GM23338 (cell line): ENCODE measurements around the gene FAM120A. TPM values are rescaled to one million over a fixed set of nuclear protein-coding genes. Genes with fewer than 3 reads are reported as not detected.

ENCODE experiments used
- ATAC-seq: fragments of 200-7000 bp; cut with Tn5 transposase; 3 replicates; pipeline ENCODE4 v1.9.1; 2020
- DNase-seq: peaks from one replicate; pipeline ENCODE4 v3.0.0-alpha.2; 2015; ENCODE audit warnings: low spot score
- H2AFZ ChIP-seq: fragments of 200-600 bp; sonication (generic); 2 replicates; pipeline ENCODE4 v1.8.0; 2016; ENCODE audit warnings: antibody characterized with exemption, mild to moderate bottlenecking, moderate library complexity
- H3F3A ChIP-seq: fragments of 200-600 bp; sonication (generic); replicated peaks from 2 replicates; pipeline ENCODE4 v1.8.0; 2017; ENCODE audit warnings: antibody characterized with exemption, mixed run types, low read depth
- H3K27ac ChIP-seq: fragments of 200-600 bp; sonication (generic); 2 replicates; pipeline ENCODE4 v1.6.1; 2016; ENCODE audit warnings: low read depth
- H3K27me3 ChIP-seq: fragments of 200-600 bp; sonication (generic); 2 replicates; pipeline ENCODE4 v1.8.0; 2016; ENCODE audit warnings: mild to moderate bottlenecking, mixed run types, moderate library complexity; ENCODE audit not compliant: insufficient read depth
- H3K36me3 ChIP-seq: fragments of 200-600 bp; sonication (generic); 2 replicates; pipeline ENCODE4 v1.8.0; 2016; ENCODE audit warnings: mild to moderate bottlenecking; ENCODE audit not compliant: insufficient read depth
- H3K4me1 ChIP-seq: fragments of 200-600 bp; sonication (generic); 2 replicates; pipeline ENCODE4 v1.8.0; 2016; ENCODE audit warnings: mild to moderate bottlenecking, moderate library complexity; ENCODE audit not compliant: insufficient read depth
- H3K4me2 ChIP-seq: fragments of 200-600 bp; sonication (generic); 2 replicates; pipeline ENCODE4 v1.7.1; 2017; ENCODE audit warnings: mixed run types
- H3K4me3 ChIP-seq: fragments of 200-600 bp; sonication (generic); 2 replicates; pipeline ENCODE4 v1.6.1; 2016; ENCODE audit warnings: mixed run types
- H3K79me2 ChIP-seq: fragments of 200-600 bp; sonication (generic); replicated peaks from 2 replicates; pipeline ENCODE4 v1.8.0; 2017; ENCODE audit warnings: mild to moderate bottlenecking; ENCODE audit not compliant: insufficient read depth
- H3K9me2 ChIP-seq: fragments of 200-600 bp; sonication (generic); 2 replicates; pipeline ENCODE4 v1.8.0; 2017; ENCODE audit not compliant: insufficient read depth
- H4K20me1 ChIP-seq: fragments of 200-600 bp; sonication (generic); replicated peaks from 2 replicates; pipeline ENCODE4 v1.8.0; 2017; ENCODE audit warnings: mild to moderate bottlenecking; ENCODE audit not compliant: insufficient read depth
- H3K27ac Mint-ChIP-seq: 2 replicates; pipeline ENCODE4 v1.8.0; 2020; ENCODE audit warnings: inconsistent platforms, mild to moderate bottlenecking, moderate library complexity, mixed read lengths
- H3K27me3 Mint-ChIP-seq: 3 replicates; pipeline ENCODE4 v1.8.0; 2022; ENCODE audit warnings: low read depth, mild to moderate bottlenecking, moderate library complexity, mixed read lengths, inconsistent platforms; ENCODE audit not compliant: insufficient read depth, poor library complexity
- H3K36me3 Mint-ChIP-seq: 3 replicates; pipeline ENCODE4 v1.8.0; 2021; ENCODE audit warnings: low read depth, mild to moderate bottlenecking, inconsistent platforms, moderate library complexity, mixed read lengths
- H3K4me1 Mint-ChIP-seq: 3 replicates; pipeline ENCODE4 v1.8.0; 2020; ENCODE audit warnings: mild to moderate bottlenecking, inconsistent platforms, mixed read lengths
- H3K4me3 Mint-ChIP-seq: 3 replicates; pipeline ENCODE4 v1.8.0; 2021; ENCODE audit warnings: moderate library complexity, mild to moderate bottlenecking, inconsistent platforms, mixed read lengths
- H3K9me3 Mint-ChIP-seq: 3 replicates; pipeline ENCODE4 v1.8.0; 2020; ENCODE audit warnings: moderate library complexity, mild to moderate bottlenecking, inconsistent platforms, mixed read lengths
- CREB1 ChIP-seq: fragments of 250-450 bp; sonication (Bioruptor Pico); IDR thresholded peaks from 2 replicates; pipeline ENCODE4 v1.5.0; 2020; ENCODE audit warnings: low read depth, mild to moderate bottlenecking, moderate library complexity
- EZH2 ChIP-seq: fragments of 200-600 bp; sonication (generic); IDR thresholded peaks from one replicate; pipeline ENCODE4 v1.8.0; 2017; ENCODE audit warnings: antibody characterized with exemption, mild to moderate bottlenecking, low read depth; ENCODE audit not compliant: unreplicated experiment
- EZH2phosphoT487 ChIP-seq: fragments of 200-600 bp; sonication (generic); IDR thresholded peaks from one replicate; pipeline ENCODE4 v1.8.1; 2018; ENCODE audit warnings: antibody characterized with exemption; ENCODE audit not compliant: unreplicated experiment
- JUNB ChIP-seq: IDR thresholded peaks from one replicate; pipeline ENCODE4 v1.6.1; 2016; ENCODE audit warnings: antibody characterized with exemption; ENCODE audit not compliant: unreplicated experiment
- NANOG ChIP-seq: IDR thresholded peaks from 2 replicates; pipeline ENCODE4 v1.6.1; 2016; ENCODE audit warnings: antibody characterized with exemption, borderline replicate concordance
- POLR2AphosphoS5 ChIP-seq: IDR thresholded peaks from 2 replicates; pipeline ENCODE4 v1.6.1; 2016; ENCODE audit warnings: antibody characterized with exemption, low read depth
- STAT1 ChIP-seq: IDR thresholded peaks from one replicate; pipeline ENCODE4 v1.6.1; 2016; ENCODE audit warnings: antibody characterized with exemption; ENCODE audit not compliant: unreplicated experiment
- ZNF114 ChIP-seq: fragments of 250-450 bp; sonication (Bioruptor Pico); IDR thresholded peaks from 2 replicates; pipeline ENCODE4 v1.5.0; 2020; ENCODE audit warnings: mild to moderate bottlenecking, moderate library complexity
- ZNF331 ChIP-seq: fragments of 250-450 bp; sonication (Bioruptor Pico); IDR thresholded peaks from 2 replicates; pipeline ENCODE4 v1.5.0; 2020; ENCODE audit warnings: low read depth, mild to moderate bottlenecking, moderate library complexity
- polyA plus RNA-seq: library from polyadenylated mRNA; unstranded; fragments of >200 nt; fragmentation: Nextera tagmentation; extraction: Ambion mirVana; gene quantifications from 2 replicates; pipeline ENCODE4 v1.2.1, GENCODE V29; 2016
- total RNA-seq: library from RNA; depleted of rRNA; stranded (reverse); fragments of >200 nt; shearing (Covaris generic); gene quantifications from 2 replicates; pipeline ENCODE4 v1.2.3, GENCODE V29; 2014
- TF ChIP-seq, protein P1 (sequence below): fragments of 250-450 bp; sonication (Bioruptor Pico); IDR thresholded peaks from 2 replicates; pipeline ENCODE4 v1.5.0; 2020; ENCODE audit warnings: mild to moderate bottlenecking, moderate library complexity
- TF ChIP-seq, protein P2 (sequence below): IDR thresholded peaks from one replicate; pipeline ENCODE4 v1.6.1; 2018; ENCODE audit warnings: antibody characterized with exemption; ENCODE audit not compliant: unreplicated experiment
- TF ChIP-seq, protein P3 (sequence below): IDR thresholded peaks from 2 replicates; pipeline ENCODE4 v1.6.1; 2016; ENCODE audit warnings: antibody characterized with exemption
- TF ChIP-seq, protein P4 (sequence below), 2 experiments: fragments of 200-600 bp in 1 of 2; sonication (generic) in 1 of 2; conservative IDR thresholded peaks; 2 replicates each; pipeline versions ENCODE4 v1.5.1 to v1.6.1; 2016 to 2017; ENCODE audit warnings: antibody characterized with exemption in 2 of 2, low read depth in 2 of 2, mild to moderate bottlenecking in 2 of 2, moderate library complexity in 1 of 2

FAM120A gene
- total and polyA plus RNA-seq, 2 experiments from 2014 or later, result 28.2 to 52.5 TPM

DNA sequence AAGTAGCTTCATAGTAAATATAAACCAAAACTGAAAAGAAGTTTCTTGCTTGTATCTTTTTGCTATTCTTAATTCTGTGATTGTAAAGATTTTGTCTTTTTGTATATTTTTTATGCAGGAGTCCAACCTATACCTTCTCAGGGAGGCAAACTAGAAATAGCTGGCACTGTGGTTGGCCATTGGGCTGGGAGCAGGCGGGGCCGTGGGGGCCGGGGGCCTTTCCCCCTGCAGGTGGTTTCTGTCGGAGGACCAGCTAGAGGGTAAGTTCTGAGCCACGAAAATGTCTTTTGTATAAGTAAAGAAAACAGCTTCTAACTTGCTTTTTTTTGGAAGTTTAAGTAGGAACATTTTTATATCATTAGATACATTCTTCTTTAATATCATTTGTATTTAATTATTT lies 109.5 kb downstream of the FAM120A start:
- Histone ChIP-seq H3K27me3 (no peaks in the 10 kb centered on the region), H2AFZ (no peak overlapping the region), H3K4me3 (no peak overlapping the region), H3K4me1 (no peaks in the 10 kb centered on the region), H3K9me2 (no peaks in the 10 kb centered on the region), H3K79me2 (no peaks in the 10 kb centered on the region), H3K36me3 (peaks cover 32% of the 10 kb centered on the region), H3K27ac (no peak overlapping the region), H3F3A (peaks cover 6% of the 10 kb centered on the region; the same call in 1 of the 2 replicates), H3K4me2 (no peak overlapping the region), H4K20me1 (peaks cover 3% of the 10 kb centered on the region)
- no peak for ATAC-seq
- no peak overlapping the region for H3K27ac Mint-ChIP-seq
- TF ChIP-seq CREB1 (CRISPR knock-in tag), result no peak
- TF ChIP-seq ZNF331 (CRISPR knock-in tag), result no peak
- no peak for TF ChIP-seq POLR2AphosphoS5
- no peak for TF ChIP-seq NANOG
- TF ChIP-seq, protein P1, sequence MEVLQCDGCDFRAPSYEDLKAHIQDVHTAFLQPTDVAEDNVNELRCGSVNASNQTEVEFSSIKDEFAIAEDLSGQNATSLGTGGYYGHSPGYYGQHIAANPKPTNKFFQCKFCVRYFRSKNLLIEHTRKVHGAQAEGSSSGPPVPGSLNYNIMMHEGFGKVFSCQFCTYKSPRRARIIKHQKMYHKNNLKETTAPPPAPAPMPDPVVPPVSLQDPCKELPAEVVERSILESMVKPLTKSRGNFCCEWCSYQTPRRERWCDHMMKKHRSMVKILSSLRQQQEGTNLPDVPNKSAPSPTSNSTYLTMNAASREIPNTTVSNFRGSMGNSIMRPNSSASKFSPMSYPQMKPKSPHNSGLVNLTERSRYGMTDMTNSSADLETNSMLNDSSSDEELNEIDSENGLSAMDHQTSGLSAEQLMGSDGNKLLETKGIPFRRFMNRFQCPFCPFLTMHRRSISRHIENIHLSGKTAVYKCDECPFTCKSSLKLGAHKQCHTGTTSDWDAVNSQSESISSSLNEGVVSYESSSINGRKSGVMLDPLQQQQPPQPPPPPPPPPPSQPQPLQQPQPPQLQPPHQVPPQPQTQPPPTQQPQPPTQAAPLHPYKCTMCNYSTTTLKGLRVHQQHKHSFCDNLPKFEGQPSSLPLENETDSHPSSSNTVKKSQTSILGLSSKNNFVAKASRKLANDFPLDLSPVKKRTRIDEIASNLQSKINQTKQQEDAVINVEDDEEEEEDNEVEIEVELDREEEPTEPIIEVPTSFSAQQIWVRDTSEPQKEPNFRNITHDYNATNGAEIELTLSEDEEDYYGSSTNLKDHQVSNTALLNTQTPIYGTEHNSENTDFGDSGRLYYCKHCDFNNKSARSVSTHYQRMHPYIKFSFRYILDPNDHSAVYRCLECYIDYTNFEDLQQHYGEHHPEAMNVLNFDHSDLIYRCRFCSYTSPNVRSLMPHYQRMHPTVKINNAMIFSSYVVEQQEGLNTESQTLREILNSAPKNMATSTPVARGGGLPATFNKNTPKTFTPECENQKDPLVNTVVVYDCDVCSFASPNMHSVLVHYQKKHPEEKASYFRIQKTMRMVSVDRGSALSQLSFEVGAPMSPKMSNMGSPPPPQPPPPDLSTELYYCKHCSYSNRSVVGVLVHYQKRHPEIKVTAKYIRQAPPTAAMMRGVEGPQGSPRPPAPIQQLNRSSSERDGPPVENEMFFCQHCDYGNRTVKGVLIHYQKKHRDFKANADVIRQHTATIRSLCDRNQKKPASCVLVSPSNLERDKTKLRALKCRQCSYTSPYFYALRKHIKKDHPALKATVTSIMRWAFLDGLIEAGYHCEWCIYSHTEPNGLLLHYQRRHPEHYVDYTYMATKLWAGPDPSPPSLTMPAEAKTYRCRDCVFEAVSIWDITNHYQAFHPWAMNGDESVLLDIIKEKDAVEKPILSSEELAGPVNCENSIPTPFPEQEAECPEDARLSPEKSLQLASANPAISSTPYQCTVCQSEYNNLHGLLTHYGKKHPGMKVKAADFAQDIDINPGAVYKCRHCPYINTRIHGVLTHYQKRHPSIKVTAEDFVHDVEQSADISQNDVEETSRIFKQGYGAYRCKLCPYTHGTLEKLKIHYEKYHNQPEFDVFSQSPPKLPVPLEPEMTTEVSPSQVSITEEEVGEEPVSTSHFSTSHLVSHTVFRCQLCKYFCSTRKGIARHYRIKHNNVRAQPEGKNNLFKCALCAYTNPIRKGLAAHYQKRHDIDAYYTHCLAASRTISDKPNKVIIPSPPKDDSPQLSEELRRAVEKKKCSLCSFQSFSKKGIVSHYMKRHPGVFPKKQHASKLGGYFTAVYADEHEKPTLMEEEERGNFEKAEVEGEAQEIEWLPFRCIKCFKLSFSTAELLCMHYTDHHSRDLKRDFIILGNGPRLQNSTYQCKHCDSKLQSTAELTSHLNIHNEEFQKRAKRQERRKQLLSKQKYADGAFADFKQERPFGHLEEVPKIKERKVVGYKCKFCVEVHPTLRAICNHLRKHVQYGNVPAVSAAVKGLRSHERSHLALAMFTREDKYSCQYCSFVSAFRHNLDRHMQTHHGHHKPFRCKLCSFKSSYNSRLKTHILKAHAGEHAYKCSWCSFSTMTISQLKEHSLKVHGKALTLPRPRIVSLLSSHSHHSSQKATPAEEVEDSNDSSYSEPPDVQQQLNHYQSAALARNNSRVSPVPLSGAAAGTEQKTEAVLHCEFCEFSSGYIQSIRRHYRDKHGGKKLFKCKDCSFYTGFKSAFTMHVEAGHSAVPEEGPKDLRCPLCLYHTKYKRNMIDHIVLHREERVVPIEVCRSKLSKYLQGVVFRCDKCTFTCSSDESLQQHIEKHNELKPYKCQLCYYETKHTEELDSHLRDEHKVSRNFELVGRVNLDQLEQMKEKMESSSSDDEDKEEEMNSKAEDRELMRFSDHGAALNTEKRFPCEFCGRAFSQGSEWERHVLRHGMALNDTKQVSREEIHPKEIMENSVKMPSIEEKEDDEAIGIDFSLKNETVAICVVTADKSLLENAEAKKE (CRISPR knock-in tag), result no peak
- TF ChIP-seq, protein P2, sequence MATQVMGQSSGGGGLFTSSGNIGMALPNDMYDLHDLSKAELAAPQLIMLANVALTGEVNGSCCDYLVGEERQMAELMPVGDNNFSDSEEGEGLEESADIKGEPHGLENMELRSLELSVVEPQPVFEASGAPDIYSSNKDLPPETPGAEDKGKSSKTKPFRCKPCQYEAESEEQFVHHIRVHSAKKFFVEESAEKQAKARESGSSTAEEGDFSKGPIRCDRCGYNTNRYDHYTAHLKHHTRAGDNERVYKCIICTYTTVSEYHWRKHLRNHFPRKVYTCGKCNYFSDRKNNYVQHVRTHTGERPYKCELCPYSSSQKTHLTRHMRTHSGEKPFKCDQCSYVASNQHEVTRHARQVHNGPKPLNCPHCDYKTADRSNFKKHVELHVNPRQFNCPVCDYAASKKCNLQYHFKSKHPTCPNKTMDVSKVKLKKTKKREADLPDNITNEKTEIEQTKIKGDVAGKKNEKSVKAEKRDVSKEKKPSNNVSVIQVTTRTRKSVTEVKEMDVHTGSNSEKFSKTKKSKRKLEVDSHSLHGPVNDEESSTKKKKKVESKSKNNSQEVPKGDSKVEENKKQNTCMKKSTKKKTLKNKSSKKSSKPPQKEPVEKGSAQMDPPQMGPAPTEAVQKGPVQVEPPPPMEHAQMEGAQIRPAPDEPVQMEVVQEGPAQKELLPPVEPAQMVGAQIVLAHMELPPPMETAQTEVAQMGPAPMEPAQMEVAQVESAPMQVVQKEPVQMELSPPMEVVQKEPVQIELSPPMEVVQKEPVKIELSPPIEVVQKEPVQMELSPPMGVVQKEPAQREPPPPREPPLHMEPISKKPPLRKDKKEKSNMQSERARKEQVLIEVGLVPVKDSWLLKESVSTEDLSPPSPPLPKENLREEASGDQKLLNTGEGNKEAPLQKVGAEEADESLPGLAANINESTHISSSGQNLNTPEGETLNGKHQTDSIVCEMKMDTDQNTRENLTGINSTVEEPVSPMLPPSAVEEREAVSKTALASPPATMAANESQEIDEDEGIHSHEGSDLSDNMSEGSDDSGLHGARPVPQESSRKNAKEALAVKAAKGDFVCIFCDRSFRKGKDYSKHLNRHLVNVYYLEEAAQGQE, result no peak
- no peak for TF ChIP-seq JUNB
- TF ChIP-seq STAT1, result no peak
- TF ChIP-seq EZH2phosphoT487, result no peak
- TF ChIP-seq ZNF114 (CRISPR knock-in tag), result no peak
- TF ChIP-seq, protein P3, sequence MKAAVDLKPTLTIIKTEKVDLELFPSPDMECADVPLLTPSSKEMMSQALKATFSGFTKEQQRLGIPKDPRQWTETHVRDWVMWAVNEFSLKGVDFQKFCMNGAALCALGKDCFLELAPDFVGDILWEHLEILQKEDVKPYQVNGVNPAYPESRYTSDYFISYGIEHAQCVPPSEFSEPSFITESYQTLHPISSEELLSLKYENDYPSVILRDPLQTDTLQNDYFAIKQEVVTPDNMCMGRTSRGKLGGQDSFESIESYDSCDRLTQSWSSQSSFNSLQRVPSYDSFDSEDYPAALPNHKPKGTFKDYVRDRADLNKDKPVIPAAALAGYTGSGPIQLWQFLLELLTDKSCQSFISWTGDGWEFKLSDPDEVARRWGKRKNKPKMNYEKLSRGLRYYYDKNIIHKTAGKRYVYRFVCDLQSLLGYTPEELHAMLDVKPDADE, result no peak
- TF ChIP-seq EZH2, result no peak
- TF ChIP-seq, protein P4, sequence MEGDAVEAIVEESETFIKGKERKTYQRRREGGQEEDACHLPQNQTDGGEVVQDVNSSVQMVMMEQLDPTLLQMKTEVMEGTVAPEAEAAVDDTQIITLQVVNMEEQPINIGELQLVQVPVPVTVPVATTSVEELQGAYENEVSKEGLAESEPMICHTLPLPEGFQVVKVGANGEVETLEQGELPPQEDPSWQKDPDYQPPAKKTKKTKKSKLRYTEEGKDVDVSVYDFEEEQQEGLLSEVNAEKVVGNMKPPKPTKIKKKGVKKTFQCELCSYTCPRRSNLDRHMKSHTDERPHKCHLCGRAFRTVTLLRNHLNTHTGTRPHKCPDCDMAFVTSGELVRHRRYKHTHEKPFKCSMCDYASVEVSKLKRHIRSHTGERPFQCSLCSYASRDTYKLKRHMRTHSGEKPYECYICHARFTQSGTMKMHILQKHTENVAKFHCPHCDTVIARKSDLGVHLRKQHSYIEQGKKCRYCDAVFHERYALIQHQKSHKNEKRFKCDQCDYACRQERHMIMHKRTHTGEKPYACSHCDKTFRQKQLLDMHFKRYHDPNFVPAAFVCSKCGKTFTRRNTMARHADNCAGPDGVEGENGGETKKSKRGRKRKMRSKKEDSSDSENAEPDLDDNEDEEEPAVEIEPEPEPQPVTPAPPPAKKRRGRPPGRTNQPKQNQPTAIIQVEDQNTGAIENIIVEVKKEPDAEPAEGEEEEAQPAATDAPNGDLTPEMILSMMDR (conservative IDR thresholded peaks at IDR 0.05; ENCODE audit: low read depth in 2 of 2), result no peak
- no peaks in the 10 kb centered on the region; the same call in 2 of the 3 replicates for H3K4me1 Mint-ChIP-seq
- peaks cover 9% of the 10 kb centered on the region for H3K27me3 Mint-ChIP-seq
- DNase-seq, result no peak
- no peak overlapping the region for H3K4me3 Mint-ChIP-seq
- H3K9me3 Mint-ChIP-seq, result no peaks in the 10 kb centered on the region
- H3K36me3 Mint-ChIP-seq, result peaks cover 67% of the 10 kb centered on the region
